HG02884 (cell line): Measurements from ENCODE around the gene GLDN.

Experiments
- ATAC-seq: cut with Tn5 transposase; IDR thresholded peaks from one replicate; pipeline ENCODE4 v1.9.1; 2021; ENCODE audit warnings: mild to moderate bottlenecking, moderate library complexity; ENCODE audit not compliant: unreplicated experiment

Gene GLDN

GRCh38 chr15:51322621-51323296, 18.7 kb upstream of the GLDN start:
- ATAC-seq, result no peak

DNA sequence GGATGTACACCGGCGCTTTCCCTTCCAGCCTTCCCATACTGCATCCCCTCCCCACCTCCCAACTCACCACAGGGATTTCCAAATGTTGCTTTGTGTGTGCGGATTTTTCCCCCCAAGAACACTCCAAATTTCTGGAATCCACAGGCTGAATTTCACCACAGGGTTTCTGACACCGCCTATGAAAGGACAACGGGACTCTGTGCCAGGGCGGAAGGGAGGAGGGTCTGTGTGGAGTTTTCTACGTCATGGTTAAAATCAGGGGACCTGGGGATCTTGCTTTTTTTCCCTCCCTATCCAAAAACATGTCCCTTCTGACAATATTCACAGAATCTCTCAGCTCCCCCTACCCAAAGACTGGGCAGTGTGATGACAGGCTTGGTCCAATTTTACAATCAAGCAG, 17.7 kb upstream of the GLDN start:
- ATAC-seq, result no peak

- ATAC-seq, result no peak
Measured at GRCh38 chr15:51325167-51325566, 16.3 kb upstream of the GLDN start.

- no peak for ATAC-seq
Measured at GRCh38 chr15:51327081-51327480, 14.4 kb upstream of the GLDN start.

- ATAC-seq, result no peak
Measured at GRCh38 chr15:51328926-51329325, 12.5 kb upstream of the GLDN start.

DNA sequence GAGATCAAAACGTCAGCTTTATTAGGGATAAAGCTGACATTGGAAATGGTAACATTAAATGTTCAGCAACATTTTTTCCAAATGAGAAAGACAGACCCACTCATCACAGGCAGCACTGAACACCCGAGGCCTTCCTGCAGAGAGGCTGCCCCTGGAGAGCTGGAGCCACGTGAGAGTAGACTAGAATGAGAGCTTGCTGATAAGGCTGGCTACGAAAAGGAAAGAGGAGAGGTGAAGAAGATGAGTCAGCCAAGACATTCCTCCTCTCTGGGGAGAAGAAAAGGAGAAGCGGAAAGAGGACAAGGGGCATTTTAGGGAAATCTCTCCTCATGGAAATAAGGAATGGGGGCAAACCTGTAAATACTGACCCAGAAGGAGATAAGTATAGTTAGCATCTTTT, 10.3 kb upstream of the GLDN start:
- no peak for ATAC-seq

DNA sequence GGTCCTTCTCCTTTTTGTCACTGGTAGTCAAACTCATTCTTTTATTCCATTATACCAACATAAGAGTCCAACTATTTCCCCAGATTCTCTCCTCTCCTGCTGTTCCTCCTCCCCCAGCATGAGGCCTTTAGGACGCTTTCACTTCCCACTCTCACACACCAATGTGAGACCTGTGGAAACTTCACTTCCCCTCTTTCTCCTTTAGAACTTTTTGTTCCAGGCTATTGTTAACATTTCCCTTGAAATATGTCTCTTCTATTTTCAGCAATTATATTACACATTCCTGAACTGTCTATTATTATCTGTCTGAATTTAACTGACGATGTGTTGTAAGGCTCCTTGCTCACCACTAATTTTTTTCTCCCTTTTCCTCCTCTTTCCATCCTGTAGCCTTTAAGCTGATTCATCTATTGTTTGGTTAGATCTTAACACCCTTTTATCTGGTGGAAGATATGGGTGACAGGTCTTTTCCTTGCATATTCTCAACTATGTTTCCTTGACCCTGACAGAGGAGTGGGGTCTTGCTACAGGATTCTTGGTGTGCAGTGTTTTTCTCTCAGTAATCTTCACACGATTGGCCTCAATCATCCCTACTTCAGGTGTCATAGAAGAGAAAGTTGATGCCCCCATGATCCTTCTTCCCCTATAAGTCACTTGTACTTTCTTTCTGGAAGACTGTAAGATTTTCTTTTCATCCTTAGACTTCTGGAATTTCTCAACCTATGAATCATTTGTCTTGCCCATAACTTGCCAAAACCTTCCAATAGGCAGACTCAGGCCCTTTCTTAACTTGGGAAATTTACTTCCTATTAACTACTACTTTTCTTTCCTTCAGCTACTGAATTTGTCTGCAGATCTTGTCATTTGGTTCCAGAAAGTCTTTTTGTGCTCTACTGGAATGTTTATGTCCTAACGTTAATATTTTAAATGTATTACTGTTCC, 9.0 kb upstream of the GLDN start:
- no peak for ATAC-seq

DNA sequence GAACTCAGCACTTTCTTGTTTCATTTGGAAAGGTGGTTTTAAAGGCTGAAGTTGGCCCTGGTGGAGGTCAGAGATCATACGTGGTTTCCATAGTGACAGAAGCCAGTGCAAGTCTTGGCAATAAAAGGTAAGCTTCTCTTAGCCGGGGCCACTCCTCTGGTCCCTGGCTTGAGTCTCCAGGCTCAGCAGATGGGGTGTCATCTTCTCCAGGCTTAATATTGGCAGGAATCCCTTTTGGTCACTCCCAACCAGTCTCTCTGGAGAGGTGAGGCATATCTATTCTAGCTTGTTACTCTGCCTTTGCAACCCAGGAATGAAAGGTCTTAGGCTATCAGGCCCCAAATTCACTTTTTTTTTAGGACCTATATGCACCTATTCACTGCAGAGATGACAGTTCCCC, 7.9 kb upstream of the GLDN start:
- no peak for ATAC-seq

DNA sequence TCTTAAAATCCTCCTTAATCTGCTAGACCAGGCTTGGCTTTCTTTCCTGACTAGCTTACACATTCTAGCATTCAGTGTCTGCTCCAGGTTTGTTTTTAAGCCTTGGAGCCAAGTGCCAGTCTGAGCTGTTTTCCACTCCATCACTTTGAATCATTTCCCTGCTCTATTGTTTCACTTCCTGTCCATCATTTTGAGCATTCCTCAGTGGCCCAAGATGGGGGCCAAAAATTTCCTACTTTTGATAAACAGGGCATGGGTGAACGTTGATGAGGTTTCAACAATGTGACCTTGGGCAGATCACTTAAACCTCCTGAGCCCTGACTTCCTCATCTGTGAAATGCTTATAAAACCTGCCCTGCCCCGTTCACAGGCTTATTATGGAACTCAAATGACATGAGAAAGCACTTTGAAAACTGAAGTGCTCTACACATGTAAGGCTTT, 7.4 kb upstream of the GLDN start:
- ATAC-seq, result no peak

- no peak for ATAC-seq
Measured at GRCh38 chr15:51335087-51335486, 6.4 kb upstream of the GLDN start.

DNA sequence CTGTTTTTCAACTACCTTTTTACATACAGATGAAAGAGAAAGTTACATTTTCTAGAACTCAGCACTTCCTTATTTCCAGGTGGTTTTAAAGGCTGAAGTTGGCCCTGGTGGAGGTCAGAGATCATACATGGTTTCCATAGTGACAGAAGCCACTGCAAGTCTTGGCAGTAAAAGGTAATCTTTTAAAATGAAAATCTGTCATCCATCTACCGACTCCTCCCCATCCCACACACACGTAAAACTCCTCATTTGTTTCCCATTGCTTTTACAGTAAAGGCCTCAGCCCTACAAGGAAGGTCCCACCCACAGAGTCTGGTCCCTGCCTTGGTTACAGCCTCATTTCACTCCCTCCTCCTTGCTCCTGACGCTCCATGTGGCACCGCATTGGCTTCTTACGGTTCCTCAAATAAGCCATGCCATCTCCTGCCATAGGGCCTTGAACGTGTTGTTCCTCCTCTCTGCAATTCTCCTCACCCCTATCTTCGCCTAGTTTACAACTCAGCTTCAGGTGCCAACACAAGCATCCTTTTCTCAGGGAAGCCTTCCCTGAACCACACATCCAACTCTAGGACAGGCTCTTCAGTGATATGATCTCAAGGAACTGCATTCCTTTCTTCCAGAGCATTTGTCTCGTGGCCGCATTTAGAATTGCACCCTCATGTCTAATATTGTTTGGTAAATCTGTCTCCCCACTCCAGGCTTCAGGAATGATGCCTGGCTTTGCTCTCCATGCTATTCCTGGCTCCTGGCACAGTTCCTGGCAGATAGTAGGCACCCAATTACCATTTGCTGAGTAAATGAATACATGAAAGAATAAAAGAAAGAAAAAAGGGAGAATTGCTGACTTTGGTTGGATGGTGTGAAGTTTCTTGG, 5.7 kb upstream of the GLDN start:
- peak; percentile 78 for ATAC-seq

DNA sequence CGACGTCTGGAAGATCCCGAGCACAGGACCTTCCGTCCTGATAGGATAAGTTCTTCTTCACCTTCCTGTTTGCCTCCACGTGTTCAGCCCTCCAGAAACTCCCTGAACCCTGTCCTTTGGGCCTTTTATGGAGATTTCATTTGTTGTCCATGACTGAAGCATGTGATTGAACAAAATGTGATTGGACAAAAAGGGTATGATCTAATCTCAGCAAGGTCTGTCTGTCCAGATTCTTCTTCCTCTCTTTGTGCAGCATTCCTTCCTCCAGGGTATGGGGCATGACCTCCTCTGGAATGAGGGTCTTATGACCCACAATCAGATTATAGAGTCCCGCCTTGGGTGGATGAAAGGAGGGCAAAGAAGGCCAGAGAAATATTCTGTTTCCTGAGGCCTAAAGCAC, 3.0 kb upstream of the GLDN start, which contains the start of gene CYP19A1:
TSS of gene CYP19A1 (minus strand) at position 101 of the 400 bp plus-strand sequence. CDS start 95,684 bp downstream, outside the sequence.
- ATAC-seq, result no peak

DNA sequence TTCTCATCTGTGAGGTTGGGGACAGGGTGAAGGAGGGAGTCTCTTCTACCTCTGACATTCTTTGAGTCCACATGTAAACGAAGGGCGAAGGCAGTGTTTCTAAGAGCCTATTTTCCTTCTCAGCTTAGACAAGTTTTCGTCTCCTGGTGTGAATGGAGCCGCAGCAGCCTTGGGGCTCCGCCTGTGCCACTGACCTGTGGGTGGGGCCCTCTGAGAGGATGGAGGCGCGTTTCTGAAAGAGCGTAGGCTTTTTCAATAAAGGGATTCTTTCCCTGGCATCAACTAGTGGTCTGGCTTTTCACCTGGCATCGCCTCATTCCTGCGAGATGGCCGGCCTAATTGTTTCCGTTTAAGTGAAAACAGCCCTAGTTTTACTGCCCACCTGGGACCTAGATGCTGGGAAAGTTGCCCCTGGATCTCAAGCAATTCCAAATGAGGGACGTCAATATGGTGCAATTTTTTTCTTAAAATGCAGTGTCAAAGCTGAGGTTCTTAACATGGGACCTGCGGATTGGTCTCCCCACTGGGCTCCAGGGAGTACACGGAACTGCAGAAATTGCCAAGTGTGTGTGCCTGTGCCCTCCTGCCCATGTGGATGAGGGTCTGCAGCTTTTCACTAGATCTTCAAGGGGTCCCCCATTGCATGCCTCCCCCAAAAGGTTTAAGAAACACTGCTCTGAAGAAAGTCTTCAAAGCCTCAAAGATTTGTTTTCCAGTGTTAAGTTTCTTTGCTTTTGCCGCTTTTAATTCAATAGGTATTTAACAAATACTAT, 958 bp downstream of the GLDN start:
- ATAC-seq, result no peak

GRCh38 chr15:51343466-51343865, 2.0 kb downstream of the GLDN start:
- ATAC-seq, result no peak

GRCh38 chr15:51346136-51346535, 4.7 kb downstream of the GLDN start:
- ATAC-seq, result no peak

GRCh38 chr15:51348688-51349087, 7.2 kb downstream of the GLDN start:
- ATAC-seq, result peak; percentile 94

DNA sequence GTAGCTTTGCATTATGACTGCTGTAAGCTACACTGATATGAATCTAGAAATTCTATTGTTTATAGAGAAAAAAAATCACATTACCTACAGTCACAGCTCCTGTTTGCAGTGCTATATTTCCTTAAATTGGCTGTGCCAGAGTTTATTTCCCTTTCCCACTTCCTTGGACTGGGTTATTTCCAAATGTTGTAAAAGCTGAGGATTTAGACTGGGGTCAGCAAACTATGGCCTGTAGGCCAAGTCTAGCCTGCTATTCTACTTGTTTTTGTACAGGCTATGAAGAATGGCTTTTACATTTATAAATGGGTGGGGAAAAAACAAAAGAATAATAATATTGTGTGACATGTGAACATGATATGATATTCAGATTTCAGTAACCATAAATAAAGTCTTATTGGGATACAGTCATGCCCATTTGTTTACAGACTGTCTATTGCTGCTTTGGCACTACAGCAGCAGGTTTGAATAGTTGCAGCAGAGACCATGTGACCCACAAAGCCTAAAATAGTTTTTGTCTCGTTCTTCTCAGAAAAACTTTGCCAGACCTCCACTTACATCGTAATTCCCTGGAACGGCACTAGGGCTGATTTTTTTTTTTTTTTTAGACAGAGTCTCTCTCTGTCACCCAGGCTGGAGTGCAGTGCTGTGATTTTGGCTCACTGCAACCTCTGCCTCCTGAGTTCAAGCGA, 7.8 kb downstream of the GLDN start:
- ATAC-seq, result peak; percentile 15

DNA sequence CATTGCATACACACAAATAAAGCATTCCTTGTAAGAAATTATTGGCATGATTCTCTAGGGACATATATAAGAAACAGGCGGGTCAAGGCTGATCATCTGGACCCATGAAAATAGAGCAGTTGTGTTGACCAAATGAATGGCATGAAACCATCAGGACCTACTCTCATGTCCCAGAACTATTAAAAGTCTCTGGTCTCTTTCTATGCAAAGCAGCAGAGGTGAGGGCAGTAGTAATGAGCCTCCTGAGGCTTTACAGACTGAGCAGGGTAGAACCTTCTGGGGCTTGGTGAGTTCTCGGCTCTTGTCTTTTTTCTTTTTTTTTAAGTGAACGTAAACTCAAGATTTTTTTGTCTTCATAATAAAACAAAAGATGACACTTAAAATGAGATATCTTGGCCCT, 9.3 kb downstream of the GLDN start:
- ATAC-seq, result no peak

GRCh38 chr15:51353976-51354375, 12.5 kb downstream of the GLDN start:
- ATAC-seq, result no peak

DNA sequence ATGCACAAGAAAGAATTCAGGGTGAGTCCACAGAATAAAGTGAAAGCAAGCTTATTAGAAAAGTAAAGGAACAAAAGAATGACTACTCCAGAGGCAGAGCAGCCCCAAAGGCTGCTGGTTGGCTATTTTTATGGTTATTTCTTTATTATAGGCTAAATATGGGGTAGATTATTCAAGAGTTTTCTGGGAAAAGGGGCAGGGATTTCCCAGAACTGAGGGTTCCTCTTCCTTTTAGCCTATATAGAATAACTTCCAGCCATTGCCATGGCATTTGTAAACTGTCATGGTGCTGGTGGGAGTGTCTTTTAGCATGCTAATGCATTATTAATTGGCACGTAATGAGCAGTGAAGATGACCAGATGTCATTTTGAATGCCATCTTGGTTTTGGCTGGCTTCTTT, 13.6 kb downstream of the GLDN start:
- ATAC-seq, result no peak
